A673 (cell line): Measurements from ENCODE around the gene LITAFD. TPM values are rescaled to one million over a fixed set of nuclear protein-coding genes. Genes with fewer than 3 reads are reported as not detected.
"Not testable (repeated sequence)": the region's sequence is repeated elsewhere in the genome, so short reads cannot be mapped to it uniquely, and the experiment has no call there.

ENCODE experiments used
- BruUV-seq: library from RNA; stranded (reverse); fragments of 400-500 nt; replicated peaks from 2 replicates; lab custom pipeline; 2021; lab: Mats Ljungman, UMichigan
- CTCF ChIA-PET: fragments of 300-600 bp; sonication (Branson Sonifier 250); formaldehyde crosslinking; loops from one replicate; lab custom pipeline; 2022; ENCODE audit warnings: antibody characterized with exemption; lab: Charles Lee
- POLR2A ChIA-PET: fragments of 300-600 bp; sonication (Branson Sonifier 250); formaldehyde crosslinking; loops from one replicate; lab custom pipeline; 2022; ENCODE audit warnings: antibody characterized with exemption; ENCODE audit not compliant: low non-redundant PET; lab: Charles Lee
- DNase-seq: peaks from one replicate; pipeline ENCODE4 v3.0.0-alpha.2; 2015; ENCODE audit warnings: low spot score
- H3K27ac ChIP-seq: fragments of 200-600 bp; sonication (generic); 2 replicates; pipeline ENCODE4 v1.5.1; 2016; ENCODE audit warnings: mixed run types, low read depth, mild to moderate bottlenecking, mixed read lengths, antibody characterized with exemption, low read length; ENCODE audit not compliant: poor library complexity, severe bottlenecking
- H3K27me3 ChIP-seq: fragments of 200-600 bp; sonication (generic); replicated peaks from 2 replicates; pipeline ENCODE4 v1.6.1; 2017; ENCODE audit warnings: mixed run types, low read depth, mild to moderate bottlenecking, mixed read lengths, antibody characterized with exemption, low read length; ENCODE audit not compliant: insufficient read depth, poor library complexity
- H3K36me3 ChIP-seq: fragments of 200-600 bp; sonication (generic); 2 replicates; pipeline ENCODE4 v1.6.1; 2016; ENCODE audit warnings: mixed run types, mild to moderate bottlenecking, mixed read lengths, antibody characterized with exemption, low read length; ENCODE audit not compliant: insufficient read depth, poor library complexity, severe bottlenecking
- H3K4me1 ChIP-seq: fragments of 200-600 bp; sonication (generic); 2 replicates; pipeline ENCODE4 v1.6.1; 2017; ENCODE audit warnings: mixed run types, mild to moderate bottlenecking, mixed read lengths, antibody characterized with exemption, low read length; ENCODE audit not compliant: insufficient read depth, poor library complexity, severe bottlenecking
- H3K4me3 ChIP-seq: fragments of 200-600 bp; sonication (generic); 2 replicates; pipeline ENCODE4 v1.5.1; 2016; ENCODE audit warnings: low read depth, mixed run types, mild to moderate bottlenecking, mixed read lengths, low read length; ENCODE audit not compliant: poor library complexity, severe bottlenecking
- H3K9me3 ChIP-seq: fragments of 200-600 bp; sonication (generic); 2 replicates; pipeline ENCODE4 v1.6.1; 2016; ENCODE audit warnings: mixed run types, low read depth, mild to moderate bottlenecking, mixed read lengths, antibody characterized with exemption, low read length; ENCODE audit not compliant: poor library complexity, severe bottlenecking
- CTCF ChIP-seq: fragments of 300-800, 200-600 bp; sonication (generic); conservative IDR thresholded peaks from 2 replicates; pipeline ENCODE4 v1.5.1; 2017; ENCODE audit warnings: low read depth, mild to moderate bottlenecking, antibody characterized with exemption, low read length, moderate library complexity, mixed read lengths
- EZH2 ChIP-seq: fragments of 200-600 bp; sonication (generic); IDR thresholded peaks from 2 replicates; pipeline ENCODE4 v1.6.1; 2017; ENCODE audit warnings: borderline replicate concordance, low read depth, mild to moderate bottlenecking, mixed read lengths, antibody characterized with exemption, low read length; ENCODE audit not compliant: poor library complexity, severe bottlenecking
- intact Hi-C: fragments of 100-400 bp; cut with micrococcal nuclease; formaldehyde crosslinking; loops from one replicate; pipeline ENCODE4 v1.10.0; 2022; ENCODE audit not compliant: unreplicated experiment
- total RNA-seq: library from RNA; stranded (reverse); gene quantifications from 2 replicates; pipeline ENCODE4 v1.2.3, GENCODE V29; 2021

The LITAFD gene
- total RNA-seq, 1 experiment from 2014 or later: not detected

- TF ChIP-seq EZH2: no peak
- TF ChIP-seq CTCF: no peak
- Histone ChIP-seq H3K9me3 (no peaks in the 10 kb centered on the region), H3K4me3 (peak overlapping the region; percentile 90), H3K27me3 (no peaks in the 10 kb centered on the region), H3K4me1 (peaks cover 43% of the 10 kb centered on the region), H3K27ac (peak overlapping the region; percentile 60), H3K36me3 (peaks cover 10% of the 10 kb centered on the region)
- no TSS peak for BruUV-seq
- intact Hi-C loops: loop anchor here (2.0 to 5.0 kb wide), 3 partner anchors 72 to 293 kb away; partner anchors contain the start of genes PMM2 and TMEM186
- CTCF ChIA-PET: interaction anchor here (0.6 to 1.1 kb wide), 3 partner anchors 10 to 140 kb away, joined by 3 to 9 read pairs (median 7); no protein-coding TSS in a partner anchor
- DNase-seq: peak; percentile 59
- POLR2A ChIA-PET: interaction anchor here (0.6 kb wide), 2 partner anchors 22 to 222 kb away, joined by 3 to 4 read pairs; partner anchors contain the start of gene HAPSTR1
Measured at GRCh38 chr16:8869212-8869987, 12.8 kb upstream of the LITAFD start.

- BruUV-seq, POLR2A ChIA-PET, H3K9me3 ChIP-seq, DNase-seq, H3K4me3 ChIP-seq, H3K27me3 ChIP-seq, CTCF ChIA-PET: not testable (repeated sequence)
- H3K36me3 ChIP-seq: peaks cover 10% of the 10 kb centered on the region
- intact Hi-C loops: loop anchor here (2.0 to 5.0 kb wide), 3 partner anchors 73 to 293 kb away; partner anchors contain the start of genes PMM2 and TMEM186
- H3K27ac ChIP-seq: peak overlapping the region; percentile 60
- H3K4me1 ChIP-seq: peaks cover 37% of the 10 kb centered on the region
Measured at GRCh38 chr16:8869988-8870241, 12.2 kb upstream of the LITAFD start.

GRCh38 chr16:8872071-8872470 is 10.1 kb upstream of the LITAFD start:
- CTCF ChIA-PET: no interaction called here
- intact Hi-C loops: no loop called here
- Histone ChIP-seq H3K27me3 (no peaks in the 10 kb centered on the region), H3K4me1 (peaks cover 22% of the 10 kb centered on the region), H3K27ac (no peak overlapping the region), H3K36me3 (peaks cover 7% of the 10 kb centered on the region), H3K9me3 (no peaks in the 10 kb centered on the region), H3K4me3 (no peak overlapping the region)
- BruUV-seq: no TSS peak
- no peak for TF ChIP-seq CTCF
- no peak for TF ChIP-seq EZH2
- no peak for DNase-seq
- POLR2A ChIA-PET: no interaction called here
